CD4-positive, alpha-beta T cell treated with Interleukin-21 for 1 hour (primary cell): ENCODE results near the gene AARS2.

Experiments
- DNase-seq: peaks from one replicate; pipeline ENCODE4 v3.0.0-alpha.2; 2020

Gene AARS2

GRCh38 chr6:44258921-44259320, 54.2 kb downstream of the AARS2 start:
- no peak for DNase-seq

GRCh38 chr6:44258325-44258863, 54.8 kb downstream of the AARS2 start:
- no peak for DNase-seq

- no peak for DNase-seq
These were observed 55.3 kb downstream of the AARS2 start for GRCh38 chr6:44257753-44258324.

- DNase-seq = peak; percentile 80
These were observed 56.0 kb downstream of the AARS2 start, which contains the start of gene SLC35B2 for GRCh38 chr6:44257025-44257752. Gene SLC35B2, minus strand, starts transcription at chr6:44257528. Its CDS starts 118 bp downstream, at chr6:44257410.

GRCh38 chr6:44256775-44257024, 56.4 kb downstream of the AARS2 start:
- no peak for DNase-seq

GRCh38 chr6:44255871-44256774, 57.0 kb downstream of the AARS2 start:
- peak; percentile 44 for DNase-seq

- no peak for DNase-seq
These were observed 57.9 kb downstream of the AARS2 start for GRCh38 chr6:44255105-44255808.

GRCh38 chr6:44254191-44255104, 58.7 kb downstream of the AARS2 start:
- peak; percentile 46 for DNase-seq

GRCh38 chr6:44253307-44254101, 59.6 kb downstream of the AARS2 start:
- peak; percentile 75 for DNase-seq

GRCh38 chr6:44251576-44252524, 61.3 kb downstream of the AARS2 start:
- no peak for DNase-seq

GRCh38 chr6:44250718-44251123, 62.4 kb downstream of the AARS2 start:
- no peak for DNase-seq

- no peak for DNase-seq
These were observed 63.0 kb downstream of the AARS2 start for GRCh38 chr6:44250067-44250717.
